Breast epithelium (tissue), 3 donors: Measurements from ENCODE around the gene RCAN3.
"Not testable (repeated sequence)": the region's sequence is repeated elsewhere in the genome, so short reads cannot be mapped to it uniquely, and the experiment has no call there.

Experiments
- POLR2A ChIP-seq: fragments of 450-650 bp; IDR thresholded peaks from one replicate; pipeline ENCODE4 v1.6.1; 2016; ENCODE audit warnings: antibody characterized with exemption, mild to moderate bottlenecking, moderate library complexity
- TF ChIP-seq, protein P1 (sequence below), 3 donors: fragments of 450-650 bp; IDR thresholded peaks; one replicate each; pipeline ENCODE4 v1.5.1; 2016 to 2017; ENCODE audit warnings: antibody characterized with exemption in 3 of 3, mild to moderate bottlenecking in 3 of 3, moderate library complexity in 3 of 3

- TF ChIP-seq POLR2A = not testable (repeated sequence)
- TF ChIP-seq, protein P1, sequence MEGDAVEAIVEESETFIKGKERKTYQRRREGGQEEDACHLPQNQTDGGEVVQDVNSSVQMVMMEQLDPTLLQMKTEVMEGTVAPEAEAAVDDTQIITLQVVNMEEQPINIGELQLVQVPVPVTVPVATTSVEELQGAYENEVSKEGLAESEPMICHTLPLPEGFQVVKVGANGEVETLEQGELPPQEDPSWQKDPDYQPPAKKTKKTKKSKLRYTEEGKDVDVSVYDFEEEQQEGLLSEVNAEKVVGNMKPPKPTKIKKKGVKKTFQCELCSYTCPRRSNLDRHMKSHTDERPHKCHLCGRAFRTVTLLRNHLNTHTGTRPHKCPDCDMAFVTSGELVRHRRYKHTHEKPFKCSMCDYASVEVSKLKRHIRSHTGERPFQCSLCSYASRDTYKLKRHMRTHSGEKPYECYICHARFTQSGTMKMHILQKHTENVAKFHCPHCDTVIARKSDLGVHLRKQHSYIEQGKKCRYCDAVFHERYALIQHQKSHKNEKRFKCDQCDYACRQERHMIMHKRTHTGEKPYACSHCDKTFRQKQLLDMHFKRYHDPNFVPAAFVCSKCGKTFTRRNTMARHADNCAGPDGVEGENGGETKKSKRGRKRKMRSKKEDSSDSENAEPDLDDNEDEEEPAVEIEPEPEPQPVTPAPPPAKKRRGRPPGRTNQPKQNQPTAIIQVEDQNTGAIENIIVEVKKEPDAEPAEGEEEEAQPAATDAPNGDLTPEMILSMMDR (IDR thresholded peaks at IDR 0.05) = not testable (repeated sequence)
These were observed 46.6 kb downstream of the RCAN3 start for GRCh38 chr1:24549210-24549609.
